ENCODE data around the gene LKAAEAR1.
"Not testable (repeated sequence)": the region's sequence is repeated elsewhere in the genome, so short reads cannot be mapped to it uniquely, and the experiment has no call there.

LKAAEAR1 gene

GRCh38 chr20:64093013-64093503 lies 8.9 kb upstream of the LKAAEAR1 start:
- no peak for TF ChIP-seq MAX (IDR thresholded peaks at IDR 0.05; ENCODE audit: low read depth, low read length)
- TF ChIP-seq MYC (IDR thresholded peaks at IDR 0.05; ENCODE audit: low read depth, low read length), result no peak
- no peak for TF ChIP-seq POLR2A (IDR thresholded peaks at IDR 0.05; ENCODE audit: extremely low read depth, insufficient read length)
- no peak for TF ChIP-seq CTCF (IDR thresholded peaks at IDR 0.05; ENCODE audit: low read depth, low read length)
- no peak for DNase-seq (ENCODE audit: low read depth)
- no peak overlapping the region for H3K4me3 ChIP-seq (ENCODE audit: low read depth, low read length)

- no peak for TF ChIP-seq MAX (IDR thresholded peaks at IDR 0.05; ENCODE audit: low read depth, low read length)
- no peak for TF ChIP-seq MYC (IDR thresholded peaks at IDR 0.05; ENCODE audit: low read depth, low read length)
- DNase-seq (ENCODE audit: low read depth), result no peak
- no peak overlapping the region for H3K4me3 ChIP-seq (ENCODE audit: low read depth, low read length)
These were observed 8.2 kb upstream of the LKAAEAR1 start for GRCh38 chr20:64092258-64093012.

GRCh38 chr20:64091770-64092169 lies 7.6 kb upstream of the LKAAEAR1 start:
- TF ChIP-seq MYC (IDR thresholded peaks at IDR 0.05; ENCODE audit: low read depth, low read length) (no peak), MAX (IDR thresholded peaks at IDR 0.05; ENCODE audit: low read depth, low read length) (no peak), POLR2A (IDR thresholded peaks at IDR 0.05; ENCODE audit: extremely low read depth, insufficient read length) (no peak), CTCF (IDR thresholded peaks at IDR 0.05; ENCODE audit: low read depth, low read length) (no peak)
- H3K4me3 ChIP-seq (ENCODE audit: low read depth, low read length), result no peak overlapping the region
- DNase-seq (ENCODE audit: low read depth), result no peak

GRCh38 chr20:64091340-64091739 lies 7.1 kb upstream of the LKAAEAR1 start:
- TF ChIP-seq POLR2A (IDR thresholded peaks at IDR 0.05; ENCODE audit: extremely low read depth, insufficient read length) (no peak), MYC (IDR thresholded peaks at IDR 0.05; ENCODE audit: low read depth, low read length) (no peak), MAX (IDR thresholded peaks at IDR 0.05; ENCODE audit: low read depth, low read length) (no peak), CTCF (IDR thresholded peaks at IDR 0.05; ENCODE audit: low read depth, low read length) (no peak)

GRCh38 chr20:64090165-64090564 lies 6.0 kb upstream of the LKAAEAR1 start:
- no peak for DNase-seq (ENCODE audit: low read depth)
- H3K4me3 ChIP-seq (ENCODE audit: low read depth, low read length), result no peak overlapping the region
- TF ChIP-seq MYC (IDR thresholded peaks at IDR 0.05; ENCODE audit: low read depth, low read length) (no peak), POLR2A (IDR thresholded peaks at IDR 0.05; ENCODE audit: extremely low read depth, insufficient read length) (no peak)

More at GRCh38 chr20:64091340-64091739, 7.1 kb upstream of the LKAAEAR1 start:
- H3K4me3 ChIP-seq (ENCODE audit: low read depth, low read length), result no peak overlapping the region
- DNase-seq (ENCODE audit: low read depth), result no peak

- not testable (repeated sequence) for H3K4me3 ChIP-seq (ENCODE audit: low read depth, low read length); DNase-seq (ENCODE audit: low read depth)
These were observed 4.4 kb upstream of the LKAAEAR1 start for GRCh38 chr20:64088586-64088985.

GRCh38 chr20:64087226-64087825 lies 3.1 kb upstream of the LKAAEAR1 start:
- not testable (repeated sequence) for H3K4me3 ChIP-seq (ENCODE audit: low read depth, low read length); DNase-seq (ENCODE audit: low read depth)

- TF ChIP-seq MAX (IDR thresholded peaks at IDR 0.05; ENCODE audit: low read depth, low read length), result no peak
- TF ChIP-seq CTCF (IDR thresholded peaks at IDR 0.05; ENCODE audit: low read depth, low read length), result no peak
- no peak for TF ChIP-seq POLR2A (IDR thresholded peaks at IDR 0.05; ENCODE audit: extremely low read depth, insufficient read length)
- TF ChIP-seq MYC (IDR thresholded peaks at IDR 0.05; ENCODE audit: low read depth, low read length), result no peak
- no peak overlapping the region for H3K4me3 ChIP-seq (ENCODE audit: low read depth, low read length)
- no peak for DNase-seq (ENCODE audit: low read depth)
These were observed 2.6 kb upstream of the LKAAEAR1 start for GRCh38 chr20:64086801-64087200.
